Measurements from ENCODE around the gene OR6C6.

OR6C6 gene

DNA sequence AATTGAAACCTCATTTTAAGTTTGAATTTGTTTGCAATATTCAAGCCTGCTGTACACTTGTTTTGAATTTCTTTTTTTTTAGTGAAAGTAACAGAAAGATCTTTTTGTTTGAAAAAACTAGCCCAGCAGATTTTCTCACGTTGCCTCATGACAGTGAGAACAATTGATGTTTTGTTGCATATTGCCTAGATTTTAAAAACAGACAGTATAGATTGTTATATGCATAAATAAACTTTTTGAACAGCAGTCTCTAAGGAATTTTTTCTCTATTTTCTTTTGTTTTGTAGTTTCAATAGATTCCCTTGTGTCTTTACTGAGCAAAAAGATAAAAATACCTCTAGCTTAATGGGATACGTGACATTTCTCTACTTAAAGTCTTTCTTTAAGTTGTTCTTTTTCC, 15.4 kb downstream of the OR6C6 start:
- no peaks in the 10 kb centered on the region for H4K20me1 ChIP-seq (ENCODE audit: control insufficient read depth, insufficient read depth, low read depth, low read length)
- no peaks in the 10 kb centered on the region for H3K79me2 ChIP-seq (ENCODE audit: control insufficient read depth, low read length)
- H3K4me2 ChIP-seq (ENCODE audit: low read length) = no peak overlapping the region
- H3K27me3 ChIP-seq (ENCODE audit: control insufficient read depth, low read length) = no peaks in the 10 kb centered on the region
- no peaks in the 10 kb centered on the region for H3K4me1 ChIP-seq (ENCODE audit: control insufficient read depth, low read length)
- no peak overlapping the region for H3K27ac ChIP-seq (ENCODE audit: low read depth, low read length)
- H3K9me2 ChIP-seq (replicated peaks; ENCODE audit: control insufficient read depth, low read length) = no peaks in the 10 kb centered on the region
- H3F3A ChIP-seq (ENCODE audit: control insufficient read depth, insufficient read depth) = no peaks in the 10 kb centered on the region
- H3K36me3 ChIP-seq (ENCODE audit: control insufficient read depth, low read length) = no peaks in the 10 kb centered on the region
- no peak for TF ChIP-seq CTCF (IDR thresholded peaks at IDR 0.05; ENCODE audit: low read depth, low read length, poor library complexity, severe bottlenecking)
- no peak for TF ChIP-seq EZH2phosphoT487 (IDR thresholded peaks at IDR 0.05; ENCODE audit: borderline replicate concordance, low read length)
- H3K4me3 ChIP-seq (ENCODE audit: low read length) = no peak overlapping the region
- H3K9me3 ChIP-seq (ENCODE audit: control insufficient read depth, insufficient read depth, low read length) = no peaks in the 10 kb centered on the region

- no peaks in the 10 kb centered on the region for H4K20me1 ChIP-seq (ENCODE audit: control insufficient read depth, insufficient read depth, low read depth, low read length)
- no peak overlapping the region for H3K4me2 ChIP-seq (ENCODE audit: low read length)
- H3K9me3 ChIP-seq (ENCODE audit: control insufficient read depth, insufficient read depth, low read length) = no peaks in the 10 kb centered on the region
- H3K4me3 ChIP-seq (ENCODE audit: low read length) = no peak overlapping the region
- H3F3A ChIP-seq (ENCODE audit: control insufficient read depth, insufficient read depth) = no peaks in the 10 kb centered on the region
- H3K27ac ChIP-seq (ENCODE audit: low read depth, low read length) = no peak overlapping the region
- H3K79me2 ChIP-seq (ENCODE audit: control insufficient read depth, low read length) = no peaks in the 10 kb centered on the region
- H3K9me2 ChIP-seq (replicated peaks; ENCODE audit: control insufficient read depth, low read length) = no peaks in the 10 kb centered on the region
- no peaks in the 10 kb centered on the region for H3K4me1 ChIP-seq (ENCODE audit: control insufficient read depth, low read length)
- H3K36me3 ChIP-seq (ENCODE audit: control insufficient read depth, low read length) = no peaks in the 10 kb centered on the region
- TF ChIP-seq EZH2phosphoT487 (IDR thresholded peaks at IDR 0.05; ENCODE audit: borderline replicate concordance, low read length) (no peak), CTCF (IDR thresholded peaks at IDR 0.05; ENCODE audit: low read depth, low read length, poor library complexity, severe bottlenecking) (no peak)
- H3K27me3 ChIP-seq (ENCODE audit: control insufficient read depth, low read length) = no peaks in the 10 kb centered on the region; the same call in 1 of the 2 replicates
Observed at GRCh38 chr12:55258303-55258702, 38.1 kb downstream of the OR6C6 start.

DNA sequence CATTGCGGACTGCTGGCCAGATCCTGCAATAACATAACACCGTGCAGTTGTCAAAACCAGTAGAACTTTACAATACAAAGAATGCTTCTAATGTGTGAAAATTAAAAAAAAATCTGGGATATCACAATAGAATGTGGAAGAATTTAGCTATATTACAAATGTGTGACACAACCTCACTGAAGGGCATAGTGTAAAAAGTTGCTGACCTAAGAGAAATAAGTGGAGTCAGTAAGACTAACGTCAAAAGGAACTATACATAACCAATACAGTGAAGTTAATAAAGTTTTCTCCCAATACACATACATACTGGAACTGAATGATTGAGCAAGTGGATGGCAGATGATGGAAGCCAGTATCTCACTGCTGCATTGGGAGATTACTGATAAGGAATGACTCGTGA, 39.5 kb downstream of the OR6C6 start:
- no peak overlapping the region for H3K4me2 ChIP-seq (ENCODE audit: low read length)
- no peaks in the 10 kb centered on the region for H3K9me2 ChIP-seq (replicated peaks; ENCODE audit: control insufficient read depth, low read length)
- no peaks in the 10 kb centered on the region for H4K20me1 ChIP-seq (ENCODE audit: control insufficient read depth, insufficient read depth, low read depth, low read length)
- H3K4me1 ChIP-seq (ENCODE audit: control insufficient read depth, low read length) = no peaks in the 10 kb centered on the region
- H3K4me3 ChIP-seq (ENCODE audit: low read length) = no peak overlapping the region
- no peaks in the 10 kb centered on the region for H3K36me3 ChIP-seq (ENCODE audit: control insufficient read depth, low read length)
- no peaks in the 10 kb centered on the region for H3K27me3 ChIP-seq (ENCODE audit: control insufficient read depth, low read length)
- H3F3A ChIP-seq (ENCODE audit: control insufficient read depth, insufficient read depth) = no peaks in the 10 kb centered on the region
- H3K79me2 ChIP-seq (ENCODE audit: control insufficient read depth, low read length) = no peaks in the 10 kb centered on the region
- TF ChIP-seq CTCF (IDR thresholded peaks at IDR 0.05; ENCODE audit: low read depth, low read length, poor library complexity, severe bottlenecking) (no peak), EZH2phosphoT487 (IDR thresholded peaks at IDR 0.05; ENCODE audit: borderline replicate concordance, low read length) (no peak)
- H3K9me3 ChIP-seq (ENCODE audit: control insufficient read depth, insufficient read depth, low read length) = no peaks in the 10 kb centered on the region
- H3K27ac ChIP-seq (ENCODE audit: low read depth, low read length) = no peak overlapping the region

GRCh38 chr12:55253281-55253680, 43.1 kb downstream of the OR6C6 start:
- Histone ChIP-seq H3K27me3 (ENCODE audit: control insufficient read depth, low read length) (0 out of 2 replicates have a peak, but pooled peaks cover 2% of the 10 kb centered on the region), H3K9me3 (ENCODE audit: control insufficient read depth, insufficient read depth, low read length) (no peaks in the 10 kb centered on the region), H3K36me3 (ENCODE audit: control insufficient read depth, low read length) (no peaks in the 10 kb centered on the region), H3F3A (ENCODE audit: control insufficient read depth, insufficient read depth) (no peaks in the 10 kb centered on the region), H3K9me2 (replicated peaks; ENCODE audit: control insufficient read depth, low read length) (no peaks in the 10 kb centered on the region), H3K27ac (ENCODE audit: low read depth, low read length) (no peak overlapping the region), H3K4me2 (ENCODE audit: low read length) (no peak overlapping the region), H4K20me1 (ENCODE audit: control insufficient read depth, insufficient read depth, low read depth, low read length) (no peaks in the 10 kb centered on the region), H3K79me2 (ENCODE audit: control insufficient read depth, low read length) (no peaks in the 10 kb centered on the region), H3K4me1 (ENCODE audit: control insufficient read depth, low read length) (no peaks in the 10 kb centered on the region), H3K4me3 (ENCODE audit: low read length) (no peak overlapping the region)
- TF ChIP-seq EZH2phosphoT487 (IDR thresholded peaks at IDR 0.05; ENCODE audit: borderline replicate concordance, low read length) (no peak), CTCF (IDR thresholded peaks at IDR 0.05; ENCODE audit: low read depth, low read length, poor library complexity, severe bottlenecking) (no peak)
